ENCODE data around the gene POLR2J.

GRCh38 chr7:102454468-102454867 lies 24.3 kb downstream of the POLR2J start:
- TF ChIP-seq EZH2phosphoT487 (IDR thresholded peaks at IDR 0.05; ENCODE audit: insufficient read depth, low read depth): no peak
- no peak for TF ChIP-seq EZH2 (IDR thresholded peaks at IDR 0.05; ENCODE audit: insufficient read depth, poor library complexity, severe bottlenecking)

All from GM23248 (cell line).